ENCODE data around the gene PKD1L1.
"Not testable (repeated sequence)": the region's sequence is repeated elsewhere in the genome, so short reads cannot be mapped to it uniquely, and the experiment has no call there.

Gene PKD1L1

DNA sequence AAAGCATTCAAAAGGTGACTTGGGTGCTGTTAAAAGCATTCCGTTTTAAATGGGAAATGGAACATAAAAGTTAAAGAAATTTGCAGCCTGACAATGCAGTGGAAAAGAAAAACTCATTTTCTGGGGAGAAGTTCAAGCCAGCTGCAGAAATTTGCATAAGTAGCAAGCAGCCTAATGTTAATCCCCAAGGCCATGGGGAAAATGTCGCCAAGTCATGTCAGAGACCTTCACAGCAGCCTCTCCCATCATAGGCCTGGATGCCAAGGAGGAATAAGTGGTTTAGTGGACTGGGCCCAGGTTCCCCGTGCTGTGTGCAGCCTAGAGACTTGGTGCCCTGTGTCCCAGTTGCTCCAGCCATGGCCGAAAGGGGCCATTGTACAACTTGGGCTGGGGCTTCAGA lies 154.2 kb downstream of the PKD1L1 start:
- Histone ChIP-seq H3K4me3 (ENCODE audit: low read depth in 1 of 2, low read length in 1 of 2) (no peak overlapping the region), H3K4me1 (ENCODE audit: control insufficient read depth in 1 of 2, insufficient read depth in 1 of 2, low read depth in 1 of 2, low read length in 1 of 2) (no peaks in the 10 kb centered on the region), H3K9me3 (no peaks in the 10 kb centered on the region), H3K27me3 (no peaks in the 10 kb centered on the region), H3K36me3 (no peaks in the 10 kb centered on the region), H3K27ac (no peak overlapping the region)
- TF ChIP-seq CTCF (IDR thresholded peaks at IDR 0.05): no peak

DNA sequence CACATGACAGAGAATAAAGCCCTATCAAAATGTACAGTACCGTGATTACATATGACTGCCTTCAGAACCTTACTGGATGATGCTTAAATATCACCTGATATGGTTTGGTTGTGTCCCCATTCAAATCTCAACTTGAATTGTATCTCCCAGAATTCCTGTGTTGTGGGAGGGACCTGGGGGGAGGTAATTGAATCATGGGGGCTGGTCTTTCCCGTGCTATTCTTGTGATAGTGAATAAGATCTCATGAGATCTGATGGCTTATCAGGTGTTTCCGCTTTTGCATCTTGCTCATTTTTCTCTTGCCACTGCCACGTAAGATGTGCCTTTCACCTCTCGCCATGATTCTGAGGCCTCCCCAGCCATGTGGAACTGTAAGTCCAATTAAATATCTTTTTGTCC lies 155.1 kb downstream of the PKD1L1 start:
- H3K36me3 ChIP-seq; H3K27me3 ChIP-seq; H3K27ac ChIP-seq; H3K4me3 ChIP-seq (ENCODE audit: low read depth in 1 of 2, low read length in 1 of 2); H3K9me3 ChIP-seq; H3K4me1 ChIP-seq (ENCODE audit: control insufficient read depth in 1 of 2, insufficient read depth in 1 of 2, low read depth in 1 of 2, low read length in 1 of 2): not testable (repeated sequence)

DNA sequence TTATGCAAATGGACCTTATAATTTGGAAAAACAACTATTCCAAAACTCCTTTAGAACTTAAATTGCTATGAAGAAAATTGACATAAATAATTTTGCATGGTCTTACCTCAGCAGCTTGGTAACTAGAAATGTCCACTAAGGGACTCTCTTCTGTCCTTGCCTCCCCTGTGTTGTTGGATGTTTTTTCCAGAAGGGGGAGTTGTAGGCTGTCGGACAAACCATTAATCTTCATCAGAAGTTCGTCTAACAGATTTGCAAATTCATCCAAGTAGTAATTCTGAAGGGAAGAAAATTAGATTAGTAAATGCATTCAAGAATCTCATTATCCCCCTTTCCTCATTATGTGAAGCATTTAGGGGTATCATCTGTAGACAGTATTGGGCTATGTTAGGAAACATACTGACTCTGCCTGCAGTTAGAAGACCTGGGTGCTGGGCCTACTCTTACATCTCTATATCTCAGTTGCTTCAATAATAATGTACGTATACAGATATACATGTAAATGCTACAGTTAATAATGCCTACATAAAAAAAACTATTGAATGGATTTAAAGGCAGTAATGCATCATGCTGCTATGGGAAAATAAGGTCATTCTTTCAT lies 155.6 kb downstream of the PKD1L1 start:
- H3K36me3 ChIP-seq: no peaks in the 10 kb centered on the region
- TF ChIP-seq CTCF (IDR thresholded peaks at IDR 0.05): no peak
- H3K4me3 ChIP-seq (ENCODE audit: low read depth in 1 of 2, low read length in 1 of 2): no peak overlapping the region
- H3K27ac ChIP-seq: no peak overlapping the region
- H3K4me1 ChIP-seq (ENCODE audit: control insufficient read depth in 1 of 2, insufficient read depth in 1 of 2, low read depth in 1 of 2, low read length in 1 of 2): no peaks in the 10 kb centered on the region
- H3K9me3 ChIP-seq: no peaks in the 10 kb centered on the region
- H3K27me3 ChIP-seq: no peaks in the 10 kb centered on the region

DNA sequence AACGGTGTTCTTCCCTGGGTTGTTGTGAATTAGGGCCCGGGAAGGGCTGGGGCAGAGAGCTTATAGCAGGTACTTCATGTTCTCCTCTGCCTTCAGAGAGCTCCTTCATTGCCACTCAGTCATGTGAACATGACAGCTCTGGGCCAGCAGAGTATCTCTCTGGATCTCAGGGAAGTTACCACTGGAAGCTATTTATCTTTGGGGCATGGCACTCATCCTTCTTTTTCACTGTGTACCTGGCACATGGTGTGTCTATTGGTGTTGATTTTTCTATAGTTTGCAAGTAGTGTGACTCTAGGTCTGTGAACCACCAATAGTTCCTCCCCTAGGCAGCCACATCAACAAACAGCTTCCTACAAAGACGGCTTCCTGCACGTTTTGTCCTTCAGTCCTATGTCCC lies 156.6 kb downstream of the PKD1L1 start:
- H3K27me3 ChIP-seq: no peaks in the 10 kb centered on the region
- TF ChIP-seq CTCF (IDR thresholded peaks at IDR 0.05): no peak
- no peaks in the 10 kb centered on the region for H3K36me3 ChIP-seq

DNA sequence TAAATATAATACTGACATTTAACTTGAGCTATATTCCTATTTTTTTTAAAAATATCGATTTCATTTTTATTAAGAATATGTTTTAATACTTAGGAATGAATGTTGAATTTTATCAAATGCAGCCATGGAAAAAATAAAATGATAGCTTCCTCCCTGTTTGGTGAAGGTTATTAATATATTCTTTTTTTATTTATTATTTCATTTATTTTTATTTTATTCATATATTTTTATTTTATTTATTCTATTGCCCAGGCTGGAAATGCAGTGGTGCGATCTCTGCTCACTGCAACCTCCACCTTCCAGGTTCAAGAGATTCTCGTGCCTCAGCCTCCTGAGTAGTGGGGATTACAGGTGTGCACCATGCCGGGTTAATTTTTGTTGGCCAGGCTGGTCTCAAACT lies 160.2 kb downstream of the PKD1L1 start:
- TF ChIP-seq CTCF (IDR thresholded peaks at IDR 0.05): no peak
- Histone ChIP-seq H3K36me3 (no peaks in the 10 kb centered on the region), H3K4me3 (ENCODE audit: low read depth in 1 of 2, low read length in 1 of 2) (no peak overlapping the region), H3K9me3 (no peaks in the 10 kb centered on the region), H3K4me1 (ENCODE audit: control insufficient read depth in 1 of 2, insufficient read depth in 1 of 2, low read depth in 1 of 2, low read length in 1 of 2) (no peaks in the 10 kb centered on the region), H3K27me3 (no peaks in the 10 kb centered on the region), H3K27ac (no peak overlapping the region)

More for the DNA sequence above, 156.6 kb downstream of the PKD1L1 start:
- Histone ChIP-seq H3K4me3 (ENCODE audit: low read depth in 1 of 2, low read length in 1 of 2) (no peak overlapping the region), H3K4me1 (ENCODE audit: control insufficient read depth in 1 of 2, insufficient read depth in 1 of 2, low read depth in 1 of 2, low read length in 1 of 2) (no peaks in the 10 kb centered on the region), H3K27ac (no peak overlapping the region), H3K9me3 (no peaks in the 10 kb centered on the region)

GRCh38 chr7:47787249-47788069 lies 160.8 kb downstream of the PKD1L1 start:
- H3K4me3 ChIP-seq (ENCODE audit: low read depth in 1 of 2, low read length in 1 of 2): no peak overlapping the region

More at GRCh38 chr7:47787249-47788069, 160.8 kb downstream of the PKD1L1 start:
- no peak overlapping the region for H3K27ac ChIP-seq
- no peaks in the 10 kb centered on the region for H3K36me3 ChIP-seq
- no peaks in the 10 kb centered on the region for H3K4me1 ChIP-seq (ENCODE audit: control insufficient read depth in 1 of 2, insufficient read depth in 1 of 2, low read depth in 1 of 2, low read length in 1 of 2)
- H3K9me3 ChIP-seq: no peaks in the 10 kb centered on the region
- no peak for TF ChIP-seq CTCF (IDR thresholded peaks at IDR 0.05)
- no peaks in the 10 kb centered on the region for H3K27me3 ChIP-seq

Measured in neutrophil (primary cell).